ENCODE measurements around the gene AP1G1.

GRCh38 chr16:71837150-71837549 lies 28.5 kb upstream of the AP1G1 start:
- no peak for TF ChIP-seq CTCF (conservative IDR thresholded peaks at IDR 0.05 in 1 of 2, IDR thresholded peaks at IDR 0.05 in 1 of 2; ENCODE audit: low read depth in 1 of 2, low read length in 2 of 2)
- TF ChIP-seq EZH2 (IDR thresholded peaks at IDR 0.05; ENCODE audit: low read length, missing control alignments) = no peak
